NT2/D1 (cell line): ENCODE measurements around the gene PAQR4.

ENCODE experiments used
- SUZ12 ChIP-seq: IDR thresholded peaks from 2 replicates; pipeline ENCODE4 v1.6.1; 2011; ENCODE audit not compliant: insufficient read length, insufficient read depth; ENCODE audit errors: extremely low read depth
- YY1 ChIP-seq: IDR thresholded peaks from 2 replicates; pipeline ENCODE4 v1.6.1; 2011; ENCODE audit not compliant: insufficient read length, insufficient read depth
- ZNF274 ChIP-seq: IDR thresholded peaks from 2 replicates; pipeline ENCODE4 v1.6.1; 2011; ENCODE audit warnings: mild to moderate bottlenecking, low read depth, low read length

DNA sequence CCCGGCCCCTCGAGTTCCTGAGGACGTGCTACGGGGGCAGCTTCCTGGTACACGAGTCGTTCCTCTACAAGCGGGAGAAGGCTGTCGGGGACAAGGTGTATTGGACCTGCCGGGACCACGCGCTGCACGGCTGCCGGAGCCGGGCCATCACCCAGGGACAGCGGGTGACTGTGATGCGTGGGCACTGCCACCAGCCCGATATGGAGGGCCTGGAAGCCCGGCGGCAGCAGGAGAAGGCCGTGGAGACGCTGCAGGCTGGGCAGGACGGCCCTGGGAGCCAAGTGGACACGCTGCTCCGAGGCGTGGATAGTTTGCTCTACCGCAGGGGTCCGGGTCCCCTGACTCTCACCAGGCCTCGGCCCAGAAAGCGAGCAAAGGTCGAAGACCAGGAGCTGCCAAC, 36.0 kb upstream of the PAQR4 start:
- TF ChIP-seq SUZ12 (no peak), YY1 (no peak), ZNF274 (no peak)
